ENCODE results near the gene PRKCA. TPM values are rescaled to one million over a fixed set of nuclear protein-coding genes. Genes with fewer than 3 reads are reported as not detected.

PRKCA gene
- total and polyA plus RNA-seq, 4 donors, result 3.0 to 14.1 (median 5.4) TPM

- H3K9me3 ChIP-seq (ENCODE audit: control insufficient read depth in 4 of 4, low read length in 3 of 4), result no peaks in the 10 kb centered on the region
- peaks cover 0 to 28% (median 15%) of the 10 kb centered on the region in 4 donors for H3K4me1 ChIP-seq (ENCODE audit: control insufficient read depth in 4 of 4, insufficient read depth in 4 of 4, low read length in 3 of 4)
- H3K36me3 ChIP-seq (ENCODE audit: control insufficient read depth in 4 of 4, insufficient read depth in 3 of 4, low read depth in 1 of 4, low read length in 3 of 4), result peaks cover 0 to 1% (median 0%) of the 10 kb centered on the region in 4 donors
- no peak for DNase-seq (ENCODE audit: low spot score)
- no peak for TF ChIP-seq GABPA (IDR thresholded peaks at IDR 0.05 in 1 of 2, conservative IDR thresholded peaks at IDR 0.05 in 1 of 2)
- no peak for TF ChIP-seq TAF1 (conservative IDR thresholded peaks at IDR 0.05)
- no peak for TF ChIP-seq NR2F2 (IDR thresholded peaks at IDR 0.05)
- no peak for TF ChIP-seq MAX (IDR thresholded peaks at IDR 0.05)
- no peak for TF ChIP-seq FOXA1 (IDR thresholded peaks at IDR 0.05)
- TF ChIP-seq EGR1 (IDR thresholded peaks at IDR 0.05; ENCODE audit: low read depth in 2 of 2), result no peak
- TF ChIP-seq RAD21 (IDR thresholded peaks at IDR 0.05), result no peak
- no peak for TF ChIP-seq ZBTB33 (IDR thresholded peaks at IDR 0.05)
- TF ChIP-seq ATF3 (IDR thresholded peaks at IDR 0.05), result no peak
- TF ChIP-seq REST (IDR thresholded peaks at IDR 0.05), result no peak
- TF ChIP-seq SP1 (IDR thresholded peaks at IDR 0.05), result no peak
- no peak for TF ChIP-seq YY1 (IDR thresholded peaks at IDR 0.05)
- TF ChIP-seq HNF4G (IDR thresholded peaks at IDR 0.05), result no peak
- no peak for TF ChIP-seq FOXA2 (IDR thresholded peaks at IDR 0.05)
- no peak for TF ChIP-seq HNF4A (conservative IDR thresholded peaks at IDR 0.05)
- no peak for TF ChIP-seq RXRA (IDR thresholded peaks at IDR 0.05)
- no peak for TF ChIP-seq JUND (IDR thresholded peaks at IDR 0.05)
- no peak overlapping the region for H3K27ac ChIP-seq (ENCODE audit: low read depth in 1 of 2, low read length in 2 of 2)
- no peaks in the 10 kb centered on the region for H3K27me3 ChIP-seq (ENCODE audit: control insufficient read depth in 4 of 4, insufficient read depth in 4 of 4, low read length in 3 of 4)
- H3K4me3 ChIP-seq (ENCODE audit: low read depth in 1 of 3, low read length in 3 of 3), result no peak overlapping the region
- no peak overlapping the region for H3K9ac ChIP-seq (ENCODE audit: low read depth in 1 of 2, low read length in 2 of 2)
- WGBS, result 84% methylated on average over 9 of the region's 9 CpGs
These were observed 183.0 kb downstream of the PRKCA start for GRCh38 chr17:66485309-66485947.

- Histone ChIP-seq H3K9ac (ENCODE audit: low read depth in 1 of 2, low read length in 2 of 2) (no peak overlapping the region), H3K27me3 (ENCODE audit: control insufficient read depth in 4 of 4, insufficient read depth in 4 of 4, low read length in 3 of 4) (no peaks in the 10 kb centered on the region), H3K36me3 (ENCODE audit: control insufficient read depth in 4 of 4, insufficient read depth in 3 of 4, low read depth in 1 of 4, low read length in 3 of 4) (no peaks in the 10 kb centered on the region), H3K4me3 (ENCODE audit: low read depth in 1 of 3, low read length in 3 of 3) (no peak overlapping the region), H3K9me3 (ENCODE audit: control insufficient read depth in 4 of 4, low read length in 3 of 4) (no peaks in the 10 kb centered on the region), H3K27ac (ENCODE audit: low read depth in 1 of 2, low read length in 2 of 2) (peak overlapping the region in 1 of 2 donors; percentile 60), H3K4me1 (ENCODE audit: control insufficient read depth in 4 of 4, insufficient read depth in 4 of 4, low read length in 3 of 4) (peaks cover 2 to 36% (median 21%) of the 10 kb centered on the region in 4 donors)
- TF ChIP-seq HNF4G (IDR thresholded peaks at IDR 0.05) (no peak), MAX (IDR thresholded peaks at IDR 0.05) (no peak), FOXA2 (IDR thresholded peaks at IDR 0.05) (no peak), RXRA (IDR thresholded peaks at IDR 0.05) (no peak), RAD21 (IDR thresholded peaks at IDR 0.05) (no peak), ZBTB33 (IDR thresholded peaks at IDR 0.05) (no peak)
- DNase-seq (ENCODE audit: low spot score), result no peak
- WGBS, result 93% methylated on average over 3 of the region's 3 CpGs
These were observed 184.7 kb downstream of the PRKCA start for GRCh38 chr17:66487121-66487520.

All from liver (tissue), 9 donors.